CD4-positive, alpha-beta T cell treated with Interleukin-4 for 4 hours (primary cell): ENCODE results near the gene SLC25A17.
"Not testable (repeated sequence)": the region's sequence is repeated elsewhere in the genome, so short reads cannot be mapped to it uniquely, and the experiment has no call there.

Experiments
- DNase-seq: peaks from one replicate; pipeline ENCODE4 v3.0.0-alpha.2; 2020

SLC25A17 gene

DNA sequence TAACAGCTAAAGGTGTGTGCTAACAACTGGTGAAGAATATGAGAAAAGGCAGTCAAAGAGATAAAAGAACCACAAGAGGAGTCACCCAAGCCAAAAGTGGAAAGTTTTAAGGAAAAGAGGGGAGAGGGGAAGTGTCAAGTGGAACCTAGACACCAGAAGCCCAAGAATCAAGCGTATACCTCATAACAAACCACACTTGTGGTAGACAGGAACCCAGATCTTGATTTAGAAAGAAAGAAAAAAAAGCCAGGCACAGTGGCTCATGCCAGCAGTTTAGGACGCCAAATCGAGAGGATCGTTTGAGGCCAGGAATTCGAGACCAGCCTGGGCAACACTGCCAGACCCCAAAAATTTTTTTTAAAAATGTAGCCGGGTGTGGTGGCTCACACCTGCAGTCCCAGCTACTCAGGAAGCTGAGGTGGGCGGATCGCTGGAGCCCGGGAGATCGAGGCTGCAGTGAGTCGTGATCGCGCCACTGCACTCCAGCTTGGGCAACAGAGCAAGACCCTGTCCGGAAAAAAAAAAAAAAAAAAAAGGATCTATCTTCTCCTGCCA lies 877 bp downstream of the SLC25A17 start:
- peak; percentile 9 for DNase-seq

DNA sequence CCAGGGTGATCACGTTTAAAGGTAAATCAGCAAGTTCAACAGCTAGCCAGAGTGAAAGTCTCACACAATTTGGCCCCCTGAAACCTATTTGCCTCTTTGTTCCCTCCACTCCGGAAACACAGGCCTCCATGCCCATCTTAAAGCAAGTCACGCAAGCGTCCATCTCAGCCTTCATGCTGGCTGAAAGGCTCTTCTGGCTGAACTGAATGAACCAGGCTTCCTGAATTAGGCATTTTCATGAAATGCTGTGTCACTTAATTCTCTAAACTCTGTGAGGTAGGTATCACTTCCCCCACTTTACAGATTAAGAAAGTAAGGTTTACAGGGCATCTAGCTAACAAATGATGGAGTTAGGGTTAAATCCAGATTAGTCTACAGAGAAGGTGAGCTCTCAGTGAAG lies 1.4 kb downstream of the SLC25A17 start:
- no peak for DNase-seq

DNA sequence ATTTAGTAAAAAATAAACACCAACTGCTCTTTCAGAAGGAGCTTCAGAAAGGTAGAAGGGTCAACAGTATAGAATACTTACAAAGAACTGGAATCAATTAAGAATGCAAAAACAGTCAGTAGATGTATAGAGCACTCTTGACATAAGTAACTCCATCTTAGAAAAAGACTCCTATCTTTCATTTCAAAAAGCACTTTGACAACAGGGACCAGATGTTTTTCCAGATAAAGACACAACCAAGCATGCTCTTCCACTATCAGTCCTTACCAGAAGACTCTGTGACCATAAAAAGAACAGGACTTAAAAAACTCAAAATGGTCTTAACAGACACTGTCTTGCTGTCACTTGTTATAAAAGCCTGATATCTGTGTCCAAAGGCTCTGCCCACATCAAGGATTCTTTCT lies 5.2 kb downstream of the SLC25A17 start:
- DNase-seq, result no peak

DNA sequence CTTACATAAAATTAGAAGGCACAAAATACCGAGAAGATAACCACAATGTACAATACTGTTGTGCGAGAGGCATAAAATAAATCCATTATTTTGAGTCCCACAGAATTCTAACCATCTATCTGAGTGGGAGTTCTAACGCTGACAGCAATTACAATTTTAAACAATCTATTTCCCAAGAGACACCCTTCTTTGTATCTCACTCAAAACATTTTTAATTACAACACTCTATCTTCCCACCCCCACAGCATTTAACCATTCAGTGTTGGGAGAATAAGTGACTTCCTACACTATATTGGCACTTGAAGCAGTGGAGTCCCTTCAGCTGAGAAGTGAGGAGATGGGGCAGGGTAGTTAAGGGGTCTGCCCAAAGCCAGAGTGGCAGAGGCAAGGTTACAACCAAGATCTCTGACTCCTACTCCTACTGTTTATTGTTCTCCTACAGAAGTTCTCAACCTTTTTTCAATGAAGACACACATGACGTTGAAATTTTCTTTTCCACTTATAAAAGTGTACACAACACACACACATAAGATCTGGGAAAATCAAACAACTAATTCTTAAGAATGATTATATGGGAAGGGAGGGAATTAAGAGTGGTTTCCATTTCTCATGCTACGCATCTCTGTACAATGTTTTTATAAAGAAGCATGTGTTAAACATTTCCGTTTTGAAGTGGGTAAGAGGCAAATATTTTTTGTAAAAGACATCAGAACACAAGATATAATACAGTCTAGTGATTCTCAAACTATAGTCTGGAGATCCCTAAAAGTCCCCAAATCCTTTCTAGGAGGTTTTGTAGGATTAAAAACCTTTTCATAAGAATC lies 10.9 kb downstream of the SLC25A17 start:
- DNase-seq, result no peak

DNA sequence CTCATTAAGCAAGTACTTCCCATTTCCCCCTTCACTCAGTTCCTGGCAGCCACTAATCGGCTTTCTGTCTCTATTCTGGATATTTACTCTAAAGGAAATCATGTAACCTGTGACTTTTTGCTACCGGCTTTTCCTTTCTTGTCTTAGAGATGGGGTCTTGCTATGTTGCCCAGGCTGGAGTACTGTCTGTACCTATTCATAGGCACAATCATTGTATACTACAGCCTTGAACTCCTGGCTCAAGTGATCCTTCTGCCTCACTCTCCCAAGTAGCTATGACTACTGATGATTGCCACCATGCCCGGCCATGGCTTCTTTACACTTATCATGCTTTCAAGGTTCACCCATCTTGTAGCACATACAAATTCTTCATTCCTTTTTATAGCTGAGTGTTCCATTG lies 12.4 kb downstream of the SLC25A17 start:
- DNase-seq, result no peak

DNA sequence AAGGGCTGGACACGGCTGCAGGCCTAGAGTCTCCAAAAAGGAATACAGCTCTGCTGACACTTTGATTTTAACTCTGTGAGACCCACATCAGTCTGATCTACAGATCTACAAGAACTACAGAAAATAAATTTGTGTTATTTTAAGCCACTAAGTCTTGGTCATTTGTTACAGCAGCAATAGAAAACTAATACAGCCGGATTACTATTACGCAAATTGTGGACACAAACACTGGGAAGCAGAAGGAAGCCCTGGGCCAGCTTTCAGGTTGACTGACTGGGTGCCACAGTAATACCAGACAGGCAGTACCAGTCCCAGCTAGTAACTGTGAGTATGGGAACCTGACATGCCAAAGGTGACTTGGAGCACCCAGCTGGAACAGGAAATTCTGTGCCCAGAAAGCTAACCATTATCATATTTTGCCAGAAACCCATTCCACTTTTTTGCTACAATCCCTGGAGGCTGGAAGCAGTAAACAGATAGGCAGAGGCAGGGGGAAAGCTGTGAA lies 13.4 kb downstream of the SLC25A17 start:
- no peak for DNase-seq

DNA sequence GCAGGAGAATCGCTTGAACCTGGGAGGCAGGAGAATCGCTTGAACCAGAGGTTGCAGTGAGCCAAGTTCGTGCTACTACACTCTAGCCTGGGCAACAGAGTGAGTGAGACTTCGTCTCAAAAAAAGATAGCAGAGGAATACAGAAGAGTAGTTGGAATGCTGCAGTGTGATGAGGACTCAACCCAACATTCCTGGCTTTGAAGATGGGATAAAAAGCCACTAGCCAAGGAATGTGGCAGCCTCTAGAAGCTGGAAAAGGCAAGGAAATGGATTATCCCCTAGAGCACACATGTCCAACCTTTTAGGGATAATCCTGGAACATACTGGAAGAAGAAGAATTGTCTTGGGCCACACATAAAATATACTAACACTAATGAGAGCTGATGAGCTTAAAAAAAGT lies 13.9 kb downstream of the SLC25A17 start:
- no peak for DNase-seq

DNA sequence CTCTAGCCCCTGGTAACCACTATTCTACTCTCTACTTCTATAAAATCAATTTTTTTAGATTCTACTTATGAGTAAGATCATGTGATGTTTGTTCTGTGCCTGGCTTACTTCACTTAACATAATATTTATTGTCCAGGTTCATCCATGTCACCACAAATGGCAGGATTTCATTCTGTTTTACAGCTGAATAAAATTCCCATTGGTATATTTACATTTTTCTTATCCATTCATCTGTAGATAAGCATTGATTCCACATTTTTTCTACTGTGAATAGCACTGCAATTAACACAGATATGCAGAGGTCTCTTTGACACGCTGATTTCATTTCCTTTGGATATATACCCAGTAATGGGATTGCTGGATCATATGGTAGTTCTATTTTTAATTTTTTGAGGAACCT lies 15.8 kb downstream of the SLC25A17 start:
- no peak for DNase-seq

DNA sequence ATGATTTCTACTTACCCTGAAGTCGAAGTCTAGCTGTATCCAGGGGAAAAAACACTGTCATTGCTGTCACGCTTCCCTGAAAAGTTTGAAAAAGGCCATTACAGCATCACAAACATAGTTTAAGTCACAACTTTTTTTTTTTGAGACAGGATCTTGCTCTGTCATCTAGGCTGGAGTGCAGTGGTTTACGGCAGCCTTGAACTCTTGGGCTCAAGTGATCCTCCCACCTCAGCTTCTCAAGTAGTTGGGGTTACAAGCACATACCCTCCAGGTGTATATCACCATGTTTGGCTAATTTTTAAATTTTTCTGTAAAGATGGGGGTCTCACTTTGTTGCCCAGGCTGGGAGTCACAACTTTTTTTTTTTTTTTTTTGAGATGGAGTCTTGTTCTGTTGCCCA lies 20.1 kb downstream of the SLC25A17 start:
- no peak for DNase-seq

DNA sequence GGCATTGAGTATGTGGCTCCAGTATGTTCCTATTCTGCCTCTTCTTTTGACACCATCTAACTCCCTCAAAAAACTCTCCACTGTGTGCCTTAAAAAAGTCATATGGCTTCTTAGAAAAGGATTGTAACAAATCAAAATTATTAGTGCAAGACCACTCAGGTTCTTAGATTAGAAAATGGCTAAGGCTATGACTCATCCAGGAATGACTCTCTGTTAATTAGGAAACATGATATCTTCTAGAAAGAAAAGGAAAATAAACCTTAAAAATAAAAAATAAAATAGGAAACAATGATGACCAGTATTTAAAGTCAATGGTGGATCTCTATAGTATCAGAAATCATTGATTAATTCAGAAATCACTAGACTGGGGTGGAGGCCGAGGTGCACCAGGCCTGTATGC lies 21.7 kb downstream of the SLC25A17 start:
- no peak for DNase-seq

DNA sequence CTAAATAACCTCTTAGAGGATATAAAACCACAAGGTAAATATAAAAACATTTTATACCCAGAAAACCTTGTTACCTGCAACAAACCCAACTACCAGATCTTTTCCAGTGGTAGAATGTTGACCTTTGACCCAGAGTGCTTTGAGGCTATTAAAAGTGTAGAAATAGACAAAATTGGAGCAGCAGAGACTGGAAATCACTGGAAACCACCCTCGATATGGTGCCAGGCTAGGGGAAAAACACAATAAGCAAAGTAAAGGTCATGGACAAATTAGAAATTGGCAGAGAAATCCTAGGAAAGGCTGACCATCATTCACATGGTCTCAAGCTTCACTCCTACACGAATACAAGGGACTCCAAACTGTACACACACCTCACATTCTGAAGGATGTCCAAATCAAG lies 26.7 kb downstream of the SLC25A17 start:
- no peak for DNase-seq

DNA sequence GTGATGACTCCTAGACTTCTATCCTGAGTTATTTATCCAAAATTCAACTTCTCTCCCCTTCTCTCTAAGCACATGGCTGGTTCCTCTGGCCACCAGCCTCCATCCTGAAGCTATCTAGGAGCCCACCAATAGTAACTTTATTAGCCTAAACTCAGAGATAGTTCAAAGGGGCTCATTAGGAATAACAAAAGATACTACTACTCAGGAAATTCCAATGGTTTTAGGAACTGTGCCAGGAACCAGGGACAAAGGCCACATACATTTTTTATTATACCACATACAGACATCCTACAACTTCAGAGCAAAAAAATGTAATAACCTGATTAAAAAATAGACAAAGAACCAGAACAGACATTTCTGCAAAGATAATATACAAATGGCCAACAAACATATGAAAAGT lies 27.9 kb downstream of the SLC25A17 start:
- DNase-seq, result no peak

DNA sequence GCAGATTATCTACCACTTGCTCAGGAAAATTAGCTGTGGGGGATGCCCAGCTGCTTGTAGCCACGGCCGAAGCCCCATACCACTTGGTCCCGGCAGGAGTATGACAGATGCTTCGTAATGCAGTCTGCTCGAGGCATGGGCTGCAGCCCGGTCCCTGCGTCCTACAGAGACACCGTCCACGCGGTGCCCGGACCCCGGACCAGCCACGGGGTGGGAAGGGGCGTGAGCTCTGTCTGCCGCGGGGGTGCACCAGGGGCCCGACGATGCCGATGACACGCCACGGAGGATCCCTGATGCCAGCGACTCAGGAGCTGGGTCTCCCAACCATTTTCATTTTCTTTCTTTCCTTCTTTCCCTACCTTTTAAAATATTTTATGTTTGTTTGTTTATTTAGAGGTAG lies 30.0 kb downstream of the SLC25A17 start:
- DNase-seq, result no peak

DNA sequence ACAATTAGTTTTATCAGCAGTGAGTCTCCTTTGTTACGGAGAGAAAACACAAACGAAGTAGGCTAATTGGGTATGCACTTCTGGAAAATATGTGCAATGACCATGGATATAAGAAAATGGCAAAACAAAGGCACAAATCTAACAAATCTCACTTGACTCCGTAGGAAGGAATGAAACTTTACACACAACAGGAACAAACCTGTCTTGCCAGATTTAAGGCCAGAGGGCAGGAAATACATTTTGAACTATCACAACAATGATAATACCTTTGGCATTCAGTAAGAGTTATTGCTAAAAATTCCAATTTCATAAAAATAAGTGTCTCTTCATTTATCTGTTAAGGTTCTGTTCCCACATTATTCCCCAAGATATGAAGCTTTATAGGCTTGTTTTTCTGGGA lies 36.6 kb downstream of the SLC25A17 start:
- DNase-seq, result no peak

DNA sequence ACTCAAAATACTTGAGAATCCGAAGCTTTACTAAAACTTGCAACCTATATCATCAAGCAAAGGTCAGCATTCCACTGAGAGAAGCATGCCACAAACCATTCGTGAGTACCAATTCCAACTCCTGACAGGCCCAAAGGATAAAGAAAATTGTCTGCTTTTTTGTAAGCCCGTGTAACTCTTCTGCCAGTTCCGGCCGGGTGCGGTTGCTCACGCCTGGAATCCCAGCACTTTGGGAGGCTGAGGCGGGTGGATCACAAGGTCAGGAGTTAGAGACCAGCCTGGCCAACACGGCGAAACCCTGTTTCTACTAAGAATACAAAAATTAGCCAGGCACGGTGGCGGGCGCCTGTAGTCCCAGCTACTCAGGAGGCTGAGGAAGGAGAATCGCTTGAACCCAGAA lies 37.4 kb downstream of the SLC25A17 start:
- not testable (repeated sequence) for DNase-seq

DNA sequence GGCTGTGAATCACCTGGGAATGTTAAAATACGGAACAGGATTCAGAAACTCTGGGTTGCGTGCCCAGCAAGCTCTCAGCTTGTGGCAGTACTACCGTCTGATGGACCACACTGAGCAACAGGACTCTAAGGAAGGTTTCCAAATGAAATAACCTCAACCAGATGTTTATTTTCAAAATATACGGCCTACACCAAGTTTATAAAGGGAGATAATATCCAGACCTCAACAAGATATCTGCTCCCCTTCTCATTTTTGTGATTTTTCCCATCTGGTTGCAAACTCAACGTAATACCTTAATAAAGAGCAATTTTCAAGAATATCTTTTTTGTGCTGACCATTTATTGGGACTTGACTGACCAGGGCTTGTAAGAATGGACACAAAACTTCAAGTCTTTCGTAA lies 49.4 kb downstream of the SLC25A17 start:
- DNase-seq, result no peak

DNA sequence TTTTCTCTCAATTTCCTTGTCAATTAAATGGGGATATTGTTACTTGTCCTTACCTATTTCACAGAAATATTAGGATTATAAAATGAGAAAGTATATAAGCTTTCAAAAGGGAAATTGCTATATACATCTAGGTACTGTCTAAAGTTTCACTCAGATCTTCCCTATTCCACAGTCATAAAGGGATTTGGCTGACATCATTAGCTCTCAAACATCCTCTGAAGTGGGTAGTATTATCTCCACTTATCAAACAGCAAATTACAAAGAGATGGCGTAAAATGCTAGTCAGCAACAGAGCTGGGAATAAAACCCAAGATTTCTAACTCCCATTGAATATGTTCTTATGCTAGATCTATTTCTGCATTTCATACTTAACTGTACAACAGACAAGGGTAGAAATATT lies 50.9 kb downstream of the SLC25A17 start:
- no peak for DNase-seq

DNA sequence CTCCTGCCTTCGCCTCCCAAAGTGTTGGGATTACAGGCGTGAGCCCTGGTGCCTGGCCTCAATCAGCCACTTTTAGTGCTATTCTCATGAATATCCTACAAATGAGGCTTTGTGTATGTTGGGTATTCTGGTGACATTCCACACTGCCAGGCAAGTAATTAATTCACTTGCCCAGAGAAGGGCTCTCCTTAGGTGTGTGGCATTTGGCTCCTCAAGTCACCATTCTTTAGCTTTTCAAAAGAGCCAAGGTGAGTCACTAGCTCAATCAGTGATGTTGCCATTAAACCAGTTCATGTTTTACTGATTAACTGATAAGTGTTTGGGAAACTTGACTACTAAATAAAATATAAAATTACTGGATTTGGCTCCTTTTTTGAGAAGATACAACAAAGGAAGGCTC lies 52.2 kb downstream of the SLC25A17 start:
- DNase-seq, result no peak

DNA sequence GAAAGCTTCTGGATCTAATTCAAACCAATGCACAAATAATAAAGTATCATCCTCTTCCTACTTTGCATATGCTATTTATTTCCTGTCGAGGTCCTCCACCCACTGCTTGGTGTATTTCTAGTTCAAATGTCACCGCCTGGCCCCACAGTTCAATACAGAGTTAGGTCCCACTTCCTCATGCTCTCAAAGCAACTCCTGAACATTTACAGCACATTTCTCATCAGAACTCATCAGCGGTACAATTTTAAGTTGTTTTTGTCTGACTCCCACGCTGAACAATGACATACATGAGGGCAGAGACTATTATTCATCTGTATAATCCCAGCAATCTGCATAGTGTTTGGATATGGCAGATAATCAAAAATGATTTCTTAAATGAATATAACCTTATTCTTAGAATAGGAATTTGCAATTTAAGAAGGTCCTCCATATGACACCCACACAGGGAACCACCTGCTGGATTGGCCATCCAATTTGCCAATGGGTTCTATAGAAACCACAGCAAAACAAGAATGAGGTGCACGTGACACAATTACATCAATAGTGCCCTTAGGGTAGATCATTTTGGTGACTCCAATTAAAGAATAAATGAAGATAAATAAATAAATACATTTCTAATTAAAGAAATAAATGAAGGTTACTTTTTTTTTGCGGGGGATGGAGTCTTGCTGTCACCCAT lies 54.2 kb downstream of the SLC25A17 start:
- DNase-seq, result peak; percentile 29

DNA sequence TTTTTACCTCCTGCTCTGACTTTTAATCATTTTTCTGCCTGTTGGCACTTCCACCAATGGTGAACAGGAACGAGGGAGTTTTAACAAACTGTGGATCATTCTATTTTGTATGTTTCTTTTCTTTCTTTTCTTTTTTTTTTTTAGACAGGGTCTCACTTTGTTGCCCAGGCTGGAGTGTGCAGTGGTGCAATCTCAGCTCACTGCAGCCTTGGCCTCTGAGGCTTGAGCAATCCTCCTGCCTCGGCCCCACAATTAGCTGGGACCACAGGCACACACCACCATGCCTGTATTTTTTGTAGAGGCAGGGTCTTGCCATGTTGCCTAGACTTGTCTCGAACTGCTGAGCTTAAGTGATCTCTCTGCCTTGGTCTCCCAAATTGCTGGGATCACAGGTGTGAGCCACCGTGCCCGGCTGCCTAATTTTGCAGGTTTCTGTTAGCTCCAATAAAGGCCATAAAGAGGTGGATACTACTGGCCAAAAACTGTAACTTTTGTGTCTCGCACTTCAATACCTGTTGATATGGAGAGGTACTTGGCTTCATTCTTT lies 59.8 kb downstream of the SLC25A17 start:
- DNase-seq, result no peak

DNA sequence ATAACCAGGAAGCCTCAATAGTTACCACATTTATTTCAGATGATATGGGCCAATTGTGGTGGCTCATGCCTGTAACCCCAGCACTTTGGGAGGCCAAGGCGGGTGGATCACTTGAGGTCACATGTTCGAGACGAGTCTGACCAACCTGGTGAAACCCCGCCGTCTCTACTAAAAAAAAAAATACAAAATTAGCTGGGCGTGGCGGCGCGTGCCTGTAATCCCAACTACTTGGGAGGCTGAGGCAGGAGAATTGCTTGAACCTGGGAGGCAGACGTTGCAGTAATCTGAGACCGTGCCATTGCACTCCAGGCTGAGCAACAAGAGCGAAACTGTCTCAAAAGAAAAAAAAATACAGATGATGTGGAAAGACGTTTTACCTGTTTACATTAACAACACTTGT lies 60.3 kb downstream of the SLC25A17 start:
- DNase-seq, result not testable (repeated sequence)

DNA sequence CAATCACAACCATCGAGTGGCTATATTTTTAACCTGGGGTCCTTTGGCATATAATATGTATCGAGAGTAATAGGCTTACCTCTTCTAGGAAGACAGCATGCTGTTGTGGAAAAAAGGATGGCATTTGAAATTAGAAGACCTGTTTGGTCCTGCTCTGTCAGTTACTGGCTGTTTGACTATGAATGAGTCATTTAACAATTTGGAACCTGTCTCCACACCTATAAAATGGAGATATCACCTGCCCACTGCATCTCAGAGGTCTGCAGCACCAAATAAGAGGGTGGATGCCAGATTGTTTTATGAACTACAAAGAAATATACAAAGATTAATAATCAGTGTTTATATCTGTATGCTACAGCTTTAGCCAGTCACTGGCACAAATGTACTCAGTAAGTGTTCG lies 60.8 kb downstream of the SLC25A17 start:
- no peak for DNase-seq

DNA sequence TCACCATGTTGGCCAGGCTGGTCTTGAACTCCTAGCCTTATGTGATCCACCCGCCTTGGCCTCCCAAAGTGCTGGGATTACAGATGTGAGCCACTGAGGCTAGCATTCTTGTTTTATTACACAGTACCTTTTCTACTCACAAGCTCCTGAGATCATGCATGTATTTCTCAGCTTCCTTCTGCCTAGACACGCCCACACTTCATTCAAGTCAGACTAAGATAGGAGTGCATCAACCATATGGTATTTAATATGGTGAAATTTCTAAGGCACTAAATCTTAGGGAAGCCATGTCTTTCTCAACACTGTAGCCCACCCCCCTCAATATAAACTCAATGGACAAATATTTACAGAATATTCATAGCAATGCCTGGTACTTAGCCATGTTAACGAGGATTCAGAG lies 62.1 kb downstream of the SLC25A17 start:
- DNase-seq, result no peak

DNA sequence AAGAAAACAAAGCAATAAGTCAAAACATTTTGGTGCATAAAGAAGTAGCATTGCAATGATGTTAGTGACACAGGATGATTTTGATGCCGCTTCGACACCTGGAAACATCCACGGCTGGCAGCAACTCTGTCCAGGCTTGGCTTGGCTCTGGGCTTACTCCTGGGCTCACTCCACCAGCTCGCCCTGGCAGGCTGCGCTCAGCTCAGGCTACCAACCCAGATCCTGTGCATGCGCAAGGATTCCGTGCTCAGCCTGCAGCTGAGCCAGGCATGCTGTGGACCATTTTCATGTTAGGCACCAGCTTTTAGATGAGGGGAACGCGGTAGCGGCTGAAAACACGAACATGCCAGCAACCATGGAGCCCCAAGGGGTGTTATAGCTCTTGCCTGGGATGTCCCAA lies 66.0 kb downstream of the SLC25A17 start:
- no peak for DNase-seq
